ENCODE data around the gene PHF13. TPM values are rescaled to one million over a fixed set of nuclear protein-coding genes. Genes with fewer than 3 reads are reported as not detected.

Gene PHF13
- total and polyA plus RNA-seq, 2 donors (not counting 3 experiments of a cell fraction or from before 2014, with no cell fraction given): 5.6 to 18.6 TPM

DNA sequence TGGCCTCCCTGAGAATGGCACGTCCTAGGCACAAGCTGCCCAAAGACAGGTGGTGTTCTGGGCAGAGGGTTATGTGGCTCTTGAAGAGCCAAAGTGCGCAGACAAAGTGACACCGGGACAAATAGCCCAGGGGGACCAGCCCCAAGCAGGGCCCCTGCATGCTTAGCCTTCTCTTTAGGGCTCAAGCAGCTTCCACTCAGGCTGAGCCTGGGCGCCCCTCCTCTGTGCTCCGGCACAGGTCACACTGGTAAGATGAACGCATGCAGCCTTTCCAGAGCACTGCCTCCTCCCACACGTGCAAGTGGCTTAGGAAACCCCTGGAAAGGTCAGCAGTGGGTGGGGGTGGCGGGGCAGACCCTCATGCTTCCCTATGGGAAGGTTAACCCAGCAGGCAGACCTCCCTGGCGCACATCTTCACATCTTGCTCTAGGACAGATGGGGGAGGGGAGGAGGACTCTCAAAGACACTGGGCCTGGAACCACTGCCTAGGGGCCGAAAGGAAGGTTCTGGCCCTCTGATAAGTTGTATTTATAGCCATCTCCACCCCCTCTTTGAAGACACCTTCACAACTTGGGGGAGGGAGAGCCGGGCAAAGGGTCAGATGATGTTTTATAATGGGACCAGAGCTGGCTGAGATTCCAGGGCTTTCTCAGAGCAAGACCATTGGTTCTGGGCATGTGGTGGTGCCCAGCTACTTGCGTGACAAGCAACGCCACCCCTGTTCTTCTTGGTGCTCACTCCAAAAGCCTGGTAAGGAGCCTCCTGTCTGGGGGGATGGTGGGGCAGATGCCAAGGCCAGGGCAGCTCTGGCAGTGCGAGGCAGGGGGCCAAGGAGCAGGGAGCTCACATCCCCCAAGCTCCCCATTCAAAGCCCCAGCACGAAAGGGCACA lies 16.4 kb upstream of the PHF13 start:
- BruUV-seq (replicated peaks): no TSS peak
- TF ChIP-seq, protein P1, sequence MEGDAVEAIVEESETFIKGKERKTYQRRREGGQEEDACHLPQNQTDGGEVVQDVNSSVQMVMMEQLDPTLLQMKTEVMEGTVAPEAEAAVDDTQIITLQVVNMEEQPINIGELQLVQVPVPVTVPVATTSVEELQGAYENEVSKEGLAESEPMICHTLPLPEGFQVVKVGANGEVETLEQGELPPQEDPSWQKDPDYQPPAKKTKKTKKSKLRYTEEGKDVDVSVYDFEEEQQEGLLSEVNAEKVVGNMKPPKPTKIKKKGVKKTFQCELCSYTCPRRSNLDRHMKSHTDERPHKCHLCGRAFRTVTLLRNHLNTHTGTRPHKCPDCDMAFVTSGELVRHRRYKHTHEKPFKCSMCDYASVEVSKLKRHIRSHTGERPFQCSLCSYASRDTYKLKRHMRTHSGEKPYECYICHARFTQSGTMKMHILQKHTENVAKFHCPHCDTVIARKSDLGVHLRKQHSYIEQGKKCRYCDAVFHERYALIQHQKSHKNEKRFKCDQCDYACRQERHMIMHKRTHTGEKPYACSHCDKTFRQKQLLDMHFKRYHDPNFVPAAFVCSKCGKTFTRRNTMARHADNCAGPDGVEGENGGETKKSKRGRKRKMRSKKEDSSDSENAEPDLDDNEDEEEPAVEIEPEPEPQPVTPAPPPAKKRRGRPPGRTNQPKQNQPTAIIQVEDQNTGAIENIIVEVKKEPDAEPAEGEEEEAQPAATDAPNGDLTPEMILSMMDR (IDR thresholded peaks at IDR 0.05; ENCODE audit: extremely low read depth in 1 of 2, insufficient read depth in 1 of 2, low read depth in 1 of 2, low read length in 2 of 2): no peak
- TF ChIP-seq FOS (IDR thresholded peaks at IDR 0.05; ENCODE audit: borderline replicate concordance, insufficient read depth, low read length) (no peak), JUN (IDR thresholded peaks at IDR 0.05; ENCODE audit: borderline replicate concordance, insufficient read depth, insufficient read length, low read depth) (no peak), EZH2 (IDR thresholded peaks at IDR 0.05; ENCODE audit: borderline replicate concordance, low read depth, low read length, severe bottlenecking) (no peak), GATA2 (IDR thresholded peaks at IDR 0.05; ENCODE audit: insufficient read depth, insufficient read length, low read depth, low read length) (no peak), POLR2AphosphoS5 (IDR thresholded peaks at IDR 0.05; ENCODE audit: insufficient read depth, low read depth, low read length) (no peak), POLR2A (IDR thresholded peaks at IDR 0.05; ENCODE audit: low read depth, low read length) (no peak)
- TF ChIP-seq, protein P2, sequence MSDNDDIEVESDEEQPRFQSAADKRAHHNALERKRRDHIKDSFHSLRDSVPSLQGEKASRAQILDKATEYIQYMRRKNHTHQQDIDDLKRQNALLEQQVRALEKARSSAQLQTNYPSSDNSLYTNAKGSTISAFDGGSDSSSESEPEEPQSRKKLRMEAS (IDR thresholded peaks at IDR 0.05; ENCODE audit: insufficient read depth, insufficient read length): no peak
- Histone ChIP-seq H3K79me2 (ENCODE audit: control insufficient read depth, insufficient read depth, low read length) (peaks cover 55% of the 10 kb centered on the region), H3K27me3 (ENCODE audit: control insufficient read depth in 2 of 2, insufficient read depth in 2 of 2, low read length in 2 of 2) (no peaks in the 10 kb centered on the region), H3K27ac (ENCODE audit: insufficient read depth, low read depth, low read length) (no peak overlapping the region), H3K4me1 (ENCODE audit: control insufficient read depth, extremely low read depth, insufficient read depth, low read length) (peaks cover 6% of the 10 kb centered on the region), H3K9ac (replicated peaks; ENCODE audit: extremely low read depth, insufficient read depth, low read length) (no peak overlapping the region), H3K4me3 (replicated peaks in 1 of 3; ENCODE audit: insufficient read depth in 1 of 3, low read depth in 1 of 3, low read length in 3 of 3) (no peak overlapping the region), H2AFZ (ENCODE audit: low read depth, low read length) (no peak overlapping the region), H3K4me2 (ENCODE audit: insufficient read depth, low read length) (no peak overlapping the region), H4K20me1 (replicated peaks; ENCODE audit: control insufficient read depth, extremely low read depth, insufficient read depth, low read length) (no peaks in the 10 kb centered on the region), H3K9me1 (replicated peaks; ENCODE audit: control insufficient read depth, extremely low read depth, insufficient read depth, low read length) (no peaks in the 10 kb centered on the region), H3K9me3 (replicated peaks; ENCODE audit: control insufficient read depth, insufficient read depth, low read length) (no peaks in the 10 kb centered on the region), H3K36me3 (ENCODE audit: control insufficient read depth in 2 of 2, extremely low read depth in 1 of 2, insufficient read depth in 2 of 2, low read length in 2 of 2) (peaks cover 6 to 45% of the 10 kb centered on the region in 2 experiments)
- DNase-seq (ENCODE audit: low read depth, low spot score) (no peak), FAIRE-seq (no peak)
- ChIA-PET POLR2A (no interaction called here), CTCF (interaction anchor here (1.4 kb wide), 1 partner anchor 50 kb away, joined by 5 read pairs; no protein-coding TSS in a partner anchor)
- dilution Hi-C loops (cut with MboI; ENCODE audit: extremely low pct_ligation_motif_present, low sequenced_read_pairs): no loop called here
- intact Hi-C loops (cut with micrococcal nuclease): no loop called here
